Neural crest cell (in vitro differentiated cells): ENCODE data around the gene TMEM115. TPM values are rescaled to one million over a fixed set of nuclear protein-coding genes. Genes with fewer than 3 reads are reported as not detected.

Experiments
- DNase-seq: peaks from one replicate; pipeline ENCODE4 v3.0.0; 2021; ENCODE audit warnings: low read depth, mixed read lengths, low spot score
- H3K27ac Mint-ChIP-seq: one replicate; pipeline ENCODE4 v1.8.0; 2021; ENCODE audit warnings: mild to moderate bottlenecking, mixed read lengths; ENCODE audit not compliant: unreplicated experiment
- H3K27me3 Mint-ChIP-seq: 2 replicates; pipeline ENCODE4 v1.8.0; 2021; ENCODE audit warnings: low read depth, mild to moderate bottlenecking, mixed read lengths
- H3K36me3 Mint-ChIP-seq: 2 replicates; pipeline ENCODE4 v1.8.0; 2021; ENCODE audit warnings: low read depth, mild to moderate bottlenecking, mixed read lengths
- H3K4me1 Mint-ChIP-seq: 2 replicates; pipeline ENCODE4 v1.8.0; 2021; ENCODE audit warnings: mixed read lengths
- H3K4me3 Mint-ChIP-seq: one replicate; pipeline ENCODE4 v1.8.0; 2021; ENCODE audit warnings: mild to moderate bottlenecking, mixed read lengths
- H3K9me3 Mint-ChIP-seq: 2 replicates; pipeline ENCODE4 v1.8.0; 2021; ENCODE audit warnings: mixed read lengths
- total RNA-seq: library from RNA; stranded (reverse); gene quantifications from 2 replicates; pipeline ENCODE4 v1.2.1, GENCODE V29; 2021
- TF ChIP-seq, protein P1 (sequence below): fragments of 200-600 bp; sonication (generic); conservative IDR thresholded peaks from 2 replicates; pipeline ENCODE4 v1.5.0; 2021; ENCODE audit warnings: antibody characterized with exemption, mild to moderate bottlenecking

The TMEM115 gene
- total RNA-seq, 1 donor from 2014 or later = 37.8 TPM

DNA sequence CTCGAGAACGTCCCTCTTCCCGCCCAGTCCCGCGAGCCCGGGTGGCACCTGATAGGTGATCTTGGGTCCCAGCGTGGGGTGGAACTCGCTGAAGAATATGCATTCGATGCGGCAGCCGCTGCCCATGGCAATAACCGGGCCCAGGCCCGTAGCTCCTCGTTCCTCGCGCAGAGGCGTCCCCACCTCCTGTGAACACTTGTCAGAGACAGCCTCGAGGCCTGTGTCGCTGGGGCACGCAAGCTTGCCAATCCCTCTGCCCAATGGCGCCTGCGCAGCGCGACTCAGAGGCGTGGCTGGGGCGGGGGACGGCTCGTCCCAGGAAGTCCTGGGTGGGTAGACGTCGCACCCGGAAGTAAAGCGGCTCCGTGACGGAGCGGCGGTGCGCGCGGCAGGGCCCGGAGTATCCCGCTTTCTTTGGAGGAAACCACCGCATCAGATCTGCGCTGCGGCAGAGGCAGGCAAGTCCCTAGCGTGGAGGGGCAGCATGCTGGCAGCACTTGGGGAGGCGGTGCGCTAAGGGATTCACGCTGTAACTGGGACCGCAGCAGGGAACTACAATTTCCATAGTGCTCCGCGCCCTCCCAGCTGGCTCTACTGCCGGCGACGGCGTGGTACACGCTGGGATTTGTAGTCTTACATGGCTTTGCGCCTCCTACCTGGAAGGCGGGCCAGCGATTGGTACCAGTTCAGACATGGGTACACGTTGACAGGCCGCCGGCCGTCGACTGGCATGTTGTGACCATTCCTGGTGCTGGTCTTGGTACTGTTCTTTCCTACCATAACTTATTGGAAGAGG is 8.6 kb downstream of the TMEM115 start, which contains the start of the genes CYB561D2 and NPRL2:
CYB561D2 (plus strand) TSS at position 336 of the 796 bp plus-strand sequence. CDS start 572 bp downstream, outside the sequence.
NPRL2 (minus strand) TSS at position 249 of the 796 bp plus-strand sequence; CDS start at position 126, 123 bp downstream.
- TF ChIP-seq, protein P1, sequence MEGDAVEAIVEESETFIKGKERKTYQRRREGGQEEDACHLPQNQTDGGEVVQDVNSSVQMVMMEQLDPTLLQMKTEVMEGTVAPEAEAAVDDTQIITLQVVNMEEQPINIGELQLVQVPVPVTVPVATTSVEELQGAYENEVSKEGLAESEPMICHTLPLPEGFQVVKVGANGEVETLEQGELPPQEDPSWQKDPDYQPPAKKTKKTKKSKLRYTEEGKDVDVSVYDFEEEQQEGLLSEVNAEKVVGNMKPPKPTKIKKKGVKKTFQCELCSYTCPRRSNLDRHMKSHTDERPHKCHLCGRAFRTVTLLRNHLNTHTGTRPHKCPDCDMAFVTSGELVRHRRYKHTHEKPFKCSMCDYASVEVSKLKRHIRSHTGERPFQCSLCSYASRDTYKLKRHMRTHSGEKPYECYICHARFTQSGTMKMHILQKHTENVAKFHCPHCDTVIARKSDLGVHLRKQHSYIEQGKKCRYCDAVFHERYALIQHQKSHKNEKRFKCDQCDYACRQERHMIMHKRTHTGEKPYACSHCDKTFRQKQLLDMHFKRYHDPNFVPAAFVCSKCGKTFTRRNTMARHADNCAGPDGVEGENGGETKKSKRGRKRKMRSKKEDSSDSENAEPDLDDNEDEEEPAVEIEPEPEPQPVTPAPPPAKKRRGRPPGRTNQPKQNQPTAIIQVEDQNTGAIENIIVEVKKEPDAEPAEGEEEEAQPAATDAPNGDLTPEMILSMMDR = no peak
- no peaks in the 10 kb centered on the region for H3K36me3 Mint-ChIP-seq
- peak; percentile 94 for DNase-seq
- no peaks in the 10 kb centered on the region for H3K9me3 Mint-ChIP-seq
- H3K27me3 Mint-ChIP-seq = peaks cover 7% of the 10 kb centered on the region
- peaks cover 37% of the 10 kb centered on the region for H3K4me1 Mint-ChIP-seq
- peak within 1 kb of the TSS; percentile 99 for H3K4me3 Mint-ChIP-seq
- H3K27ac Mint-ChIP-seq = peak within 1 kb of the TSS; percentile 98

DNA sequence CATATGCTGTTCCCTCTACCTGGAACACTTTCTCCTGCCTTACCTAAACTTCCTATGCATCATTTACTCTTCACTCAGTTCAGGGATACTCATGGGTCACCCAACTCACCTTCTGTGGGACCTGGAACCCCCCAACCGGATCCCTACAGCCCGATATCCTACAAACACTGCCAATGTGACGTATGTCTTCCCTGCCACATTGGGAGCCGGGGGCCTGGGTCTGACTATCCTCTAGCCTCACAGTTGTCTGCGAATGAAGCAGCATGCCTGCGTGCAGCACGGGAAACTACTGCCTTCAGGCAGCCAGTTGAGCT is 9.2 kb downstream of the TMEM115 start:
- no peaks in the 10 kb centered on the region for H3K9me3 Mint-ChIP-seq
- TF ChIP-seq, protein P1 = no peak
- no peak for DNase-seq
- H3K4me3 Mint-ChIP-seq = peak overlapping the region; percentile 99
- peaks cover 10% of the 10 kb centered on the region for H3K27me3 Mint-ChIP-seq
- peak overlapping the region; percentile 67 for H3K27ac Mint-ChIP-seq
- H3K4me1 Mint-ChIP-seq = peaks cover 37% of the 10 kb centered on the region
- H3K36me3 Mint-ChIP-seq = no peaks in the 10 kb centered on the region

DNA sequence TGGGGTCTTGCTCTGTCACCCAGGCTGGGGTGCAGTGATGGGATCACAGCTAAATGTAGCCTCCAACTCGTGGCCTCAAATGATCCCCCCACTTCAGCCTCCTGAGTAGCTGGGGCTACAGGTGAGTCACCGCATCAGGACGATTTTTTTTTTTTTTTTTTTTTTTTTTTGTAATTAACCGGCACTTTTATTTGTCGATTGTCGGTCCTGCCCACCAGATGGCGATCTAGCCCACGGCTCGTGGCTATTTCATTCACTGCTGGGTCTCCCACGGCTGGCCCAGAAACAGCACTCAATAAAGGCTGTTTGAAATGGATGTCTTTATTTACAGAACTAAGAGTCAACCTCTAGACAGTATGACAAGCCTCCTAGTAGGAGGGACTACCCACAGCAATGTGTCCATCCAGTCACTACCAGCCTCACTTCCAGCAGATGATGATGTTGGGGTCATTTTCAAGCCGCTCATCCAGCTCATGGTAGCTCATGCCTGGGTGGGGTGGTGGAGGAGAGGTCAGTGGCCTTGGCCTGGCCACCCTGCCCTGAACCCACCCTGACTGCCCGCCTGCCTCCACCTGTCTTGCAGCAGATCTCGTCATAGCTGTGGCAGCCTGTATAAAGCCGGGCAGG is 12.0 kb downstream of the TMEM115 start:
- no peaks in the 10 kb centered on the region for H3K36me3 Mint-ChIP-seq
- TF ChIP-seq, protein P1 = peak; percentile 80
- no peaks in the 10 kb centered on the region for H3K9me3 Mint-ChIP-seq
- peaks cover 34% of the 10 kb centered on the region for H3K4me1 Mint-ChIP-seq
- peak; percentile 71 for DNase-seq
- H3K27ac Mint-ChIP-seq = no peak overlapping the region
- peak overlapping the region; percentile 84 for H3K4me3 Mint-ChIP-seq
- H3K27me3 Mint-ChIP-seq = peaks cover 19% of the 10 kb centered on the region

DNA sequence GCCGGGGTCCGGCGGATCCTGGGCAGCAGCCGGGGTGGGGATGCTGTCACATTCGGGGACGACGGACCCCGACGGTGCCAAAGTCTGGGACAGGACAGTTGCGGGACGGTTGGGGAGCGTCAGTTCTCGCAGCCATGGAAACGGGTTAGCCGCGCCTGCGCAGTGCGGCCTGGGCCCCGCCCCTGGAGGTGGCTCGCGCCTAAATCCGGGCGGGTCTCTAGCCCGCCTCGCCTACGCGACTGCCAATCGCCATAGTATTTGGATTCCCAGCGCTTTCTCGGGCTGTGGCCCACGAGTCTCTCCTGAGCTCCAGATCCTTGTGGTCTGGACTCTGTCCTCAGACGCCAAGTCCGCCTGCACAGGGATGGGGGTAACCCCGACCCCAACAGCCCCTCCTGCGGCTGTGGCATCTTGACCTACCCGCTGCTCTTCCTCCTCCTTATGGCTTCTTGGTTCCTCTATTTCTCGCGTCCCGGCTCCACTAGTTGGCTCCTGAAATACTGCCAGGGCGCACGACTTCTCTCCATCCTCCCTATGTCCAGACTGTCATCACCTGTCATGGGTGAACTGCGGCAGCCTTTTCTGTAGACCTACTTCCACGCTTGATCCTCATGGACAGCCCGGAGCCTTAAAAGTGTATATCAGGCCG is 13.6 kb downstream of the TMEM115 start, which contains the start of gene ZMYND10:
ZMYND10 (minus strand) TSS at position 147 of the 649 bp plus-strand sequence. CDS start 153 bp downstream, outside the sequence.
- Mint-ChIP-seq H3K4me3 (peak within 1 kb of the TSS; percentile 86), H3K27ac (no peak within 1 kb of the TSS), H3K4me1 (peaks cover 25% of the 10 kb centered on the region), H3K27me3 (peaks cover 35% of the 10 kb centered on the region), H3K9me3 (no peaks in the 10 kb centered on the region), H3K36me3 (no peaks in the 10 kb centered on the region)
- TF ChIP-seq, protein P1 = no peak
- DNase-seq = peak; percentile 63

DNA sequence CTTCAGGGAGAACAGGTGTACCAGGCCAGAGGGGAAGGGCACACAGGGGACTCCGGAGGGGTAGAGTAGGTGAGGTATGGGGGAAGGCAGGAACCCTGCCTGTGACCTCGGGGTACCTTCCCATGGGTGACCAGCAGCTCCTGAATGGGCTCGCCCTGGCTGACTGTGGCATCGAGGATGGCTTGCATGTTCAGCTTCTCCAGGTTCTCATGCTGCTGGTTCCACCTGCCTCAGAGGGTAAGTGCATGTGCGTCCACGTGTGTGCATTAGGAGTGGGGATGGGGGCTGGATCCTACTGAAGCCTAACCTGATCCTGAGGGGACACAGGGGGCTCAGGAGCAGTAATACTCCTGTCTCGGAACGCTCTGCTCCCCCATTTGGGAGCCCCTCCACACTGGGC is 14.3 kb downstream of the TMEM115 start:
- Mint-ChIP-seq H3K36me3 (no peaks in the 10 kb centered on the region), H3K9me3 (no peaks in the 10 kb centered on the region), H3K27ac (no peak overlapping the region), H3K4me1 (peaks cover 18% of the 10 kb centered on the region), H3K27me3 (peaks cover 37% of the 10 kb centered on the region), H3K4me3 (peak overlapping the region; percentile 86)
- TF ChIP-seq, protein P1 = no peak
- no peak for DNase-seq
